HG02642 (cell line): ENCODE data around the gene CD93.

Source experiments
- ATAC-seq: cut with Tn5 transposase; IDR thresholded peaks from one replicate; pipeline ENCODE4 v1.9.1; 2021; ENCODE audit warnings: mild to moderate bottlenecking; ENCODE audit not compliant: unreplicated experiment, poor library complexity

CD93 gene

DNA sequence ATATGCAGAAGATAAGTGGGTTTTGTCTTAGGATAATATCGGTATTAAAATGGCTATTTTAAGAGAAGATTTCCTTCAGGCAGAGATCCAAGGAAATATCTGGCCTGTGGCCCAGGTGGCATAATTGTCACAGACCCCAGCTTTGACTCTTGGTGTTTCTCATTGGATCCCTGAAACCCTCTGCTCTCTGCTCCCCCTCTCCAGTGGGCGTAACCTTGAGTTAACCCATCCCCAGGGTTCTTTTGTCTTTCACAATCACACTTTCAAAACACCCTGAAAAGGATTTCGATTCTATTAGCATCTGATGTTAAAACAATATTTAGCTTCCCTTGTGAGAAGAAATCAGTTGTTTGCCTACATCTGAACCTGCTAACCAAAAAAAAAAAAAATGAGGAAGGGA, 43.9 kb downstream of the CD93 start:
- no peak for ATAC-seq

DNA sequence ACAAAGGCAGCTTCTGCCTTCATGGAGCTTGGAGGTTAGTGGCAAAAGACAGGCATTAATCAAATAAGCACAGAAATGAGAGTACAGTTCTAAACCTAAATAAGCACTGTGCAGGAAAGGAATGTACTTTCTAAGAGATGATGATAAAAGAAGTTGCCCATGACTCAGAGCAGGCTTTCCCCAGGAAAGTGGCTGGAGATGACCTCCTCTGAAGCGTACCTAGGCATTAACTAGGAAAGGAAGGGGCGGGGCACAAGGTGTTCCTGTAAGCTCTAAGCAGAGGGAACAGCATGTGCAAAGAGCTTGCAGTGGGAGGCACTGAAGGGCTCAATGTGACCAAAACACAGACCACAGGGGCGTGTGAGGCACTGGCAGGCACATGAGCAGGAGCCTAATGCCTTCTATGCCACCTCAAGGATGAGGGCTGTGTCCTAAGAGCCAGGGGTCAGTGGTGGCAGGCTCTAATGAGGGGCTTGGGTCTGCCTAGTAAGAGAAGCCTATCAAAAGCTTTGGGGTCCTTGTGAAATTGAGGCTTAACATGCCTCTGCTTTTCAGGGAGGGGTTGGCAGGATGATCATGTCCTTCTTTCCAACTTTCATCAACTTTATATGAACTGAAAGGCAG, 46.1 kb downstream of the CD93 start:
- ATAC-seq: no peak

DNA sequence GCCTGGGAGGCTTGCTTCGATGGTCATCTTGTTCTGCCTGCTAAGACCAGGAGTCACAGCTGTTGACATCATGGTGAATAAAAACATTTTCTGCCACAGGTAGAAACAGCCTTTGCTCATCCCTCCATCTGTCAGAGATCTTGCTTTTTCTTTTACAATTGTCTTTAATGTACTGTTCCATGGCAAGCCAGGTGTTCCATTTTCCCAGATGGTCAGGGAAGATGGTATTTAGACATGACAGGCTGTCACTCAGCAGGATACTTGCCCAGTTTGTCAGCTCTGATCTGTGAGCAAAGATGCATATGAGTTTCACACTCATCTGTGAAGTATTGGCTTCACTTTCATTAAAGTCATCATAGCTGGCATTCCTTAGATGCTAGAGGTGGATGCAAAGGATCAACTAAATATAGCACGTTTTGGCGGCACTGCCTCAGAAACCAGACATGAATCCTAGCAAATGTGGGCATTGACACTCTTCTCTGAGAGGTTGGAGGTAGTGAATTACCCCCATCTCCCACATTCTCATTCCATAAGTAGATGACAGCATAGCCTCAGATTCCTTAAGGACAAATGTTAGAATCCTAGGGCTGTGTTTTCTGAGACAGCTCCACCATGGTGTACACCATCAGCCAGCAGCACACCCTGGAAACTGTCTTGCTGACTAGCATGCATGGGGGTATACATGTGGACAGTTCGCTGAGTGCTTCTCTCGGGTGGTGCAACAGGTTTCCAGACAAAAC, 46.8 kb downstream of the CD93 start:
- no peak for ATAC-seq

DNA sequence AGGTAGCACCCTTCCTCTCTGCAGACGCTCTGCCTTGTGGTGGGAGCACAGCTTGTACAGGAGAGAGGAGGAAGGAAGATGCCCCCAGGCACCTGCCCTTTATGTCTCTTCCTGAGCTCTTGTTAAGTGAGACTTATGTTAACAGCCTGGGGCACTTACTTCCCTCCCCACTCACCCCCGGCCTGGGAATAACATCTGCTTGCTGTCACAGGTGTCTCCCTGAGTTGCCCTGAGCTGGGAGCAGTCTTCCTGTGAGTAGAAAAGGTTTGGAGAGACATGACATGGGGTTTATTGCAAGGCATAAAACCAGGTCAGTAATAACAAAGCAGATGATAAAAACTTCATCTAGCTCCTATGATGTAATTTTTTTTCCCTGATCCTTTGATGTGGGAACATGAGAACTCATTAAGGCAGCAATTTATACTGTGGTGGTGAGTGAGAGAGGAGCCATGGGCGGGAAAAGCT, 49.1 kb downstream of the CD93 start:
- no peak for ATAC-seq

DNA sequence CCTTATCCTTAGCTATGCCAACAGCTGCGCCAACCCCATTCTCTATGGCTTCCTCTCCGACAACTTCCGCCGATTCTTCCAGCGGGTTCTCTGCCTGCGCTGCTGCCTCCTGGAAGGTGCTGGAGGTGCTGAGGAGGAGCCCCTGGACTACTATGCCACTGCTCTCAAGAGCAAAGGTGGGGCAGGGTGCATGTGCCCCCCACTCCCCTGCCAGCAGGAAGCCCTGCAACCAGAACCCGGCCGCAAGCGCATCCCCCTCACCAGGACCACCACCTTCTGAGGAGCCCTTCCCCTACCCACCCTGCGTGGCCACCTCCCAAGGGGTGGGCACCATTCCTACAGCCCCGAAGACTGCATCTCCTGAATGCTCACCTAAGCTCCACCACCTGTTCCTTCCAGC, 49.8 kb downstream of the CD93 start:
- no peak for ATAC-seq

DNA sequence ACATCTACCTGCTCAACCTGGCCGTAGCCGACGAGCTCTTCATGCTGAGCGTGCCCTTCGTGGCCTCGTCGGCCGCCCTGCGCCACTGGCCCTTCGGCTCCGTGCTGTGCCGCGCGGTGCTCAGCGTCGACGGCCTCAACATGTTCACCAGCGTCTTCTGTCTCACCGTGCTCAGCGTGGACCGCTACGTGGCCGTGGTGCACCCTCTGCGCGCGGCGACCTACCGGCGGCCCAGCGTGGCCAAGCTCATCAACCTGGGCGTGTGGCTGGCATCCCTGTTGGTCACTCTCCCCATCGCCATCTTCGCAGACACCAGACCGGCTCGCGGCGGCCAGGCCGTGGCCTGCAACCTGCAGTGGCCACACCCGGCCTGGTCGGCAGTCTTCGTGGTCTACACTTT, 50.4 kb downstream of the CD93 start:
- ATAC-seq: no peak

DNA sequence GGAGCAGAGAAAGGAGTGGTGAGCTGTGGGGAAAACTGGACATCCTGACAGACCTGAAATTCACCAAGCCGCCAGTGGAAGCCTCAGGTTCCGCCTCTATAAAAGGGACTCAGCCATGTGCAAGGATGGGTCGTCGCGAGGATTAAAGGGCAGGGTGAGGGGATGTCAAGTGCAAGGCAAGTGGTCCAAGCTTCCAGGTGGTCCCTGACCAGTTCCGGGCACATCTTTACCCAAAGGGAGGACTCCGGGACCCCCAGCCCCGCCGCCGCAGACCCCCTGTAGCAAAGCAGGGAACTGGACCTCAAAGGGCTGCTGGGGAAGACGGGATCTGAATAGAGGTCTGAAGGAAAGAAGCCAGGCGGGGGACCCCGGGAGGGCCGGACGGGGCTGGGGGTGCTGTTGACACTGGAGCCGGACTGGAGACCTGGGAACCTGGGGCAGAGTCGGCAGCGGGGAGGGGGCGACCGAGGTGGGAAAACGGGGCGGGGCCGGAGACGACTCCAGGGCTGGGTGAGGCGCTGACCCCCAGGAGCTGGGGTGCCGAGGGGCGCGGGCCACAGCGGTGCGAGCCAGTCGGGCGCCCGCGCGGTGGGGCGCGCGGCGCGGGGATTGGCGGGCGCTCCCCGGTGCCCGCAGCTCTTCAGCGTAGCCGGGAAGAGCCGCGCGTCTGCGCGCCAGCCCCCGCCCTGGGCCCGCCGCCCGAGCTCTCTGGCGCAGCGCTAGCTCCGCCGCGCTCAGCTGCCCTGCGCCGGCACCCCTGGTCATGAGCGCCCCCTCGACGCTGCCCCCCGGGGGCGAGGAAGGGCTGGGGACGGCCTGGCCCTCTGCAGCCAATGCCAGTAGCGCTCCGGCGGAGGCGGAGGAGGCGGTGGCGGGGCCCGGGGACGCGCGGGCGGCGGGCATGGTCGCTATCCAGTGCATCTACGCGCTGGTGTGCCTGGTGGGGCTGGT, 51.1 kb downstream of the CD93 start, which contains the start of gene SSTR4:
Gene SSTR4 (plus strand): TSS at position 592 of the 951 bp plus-strand sequence. CDS start 172 bp downstream, at position 764.
- ATAC-seq: no peak

DNA sequence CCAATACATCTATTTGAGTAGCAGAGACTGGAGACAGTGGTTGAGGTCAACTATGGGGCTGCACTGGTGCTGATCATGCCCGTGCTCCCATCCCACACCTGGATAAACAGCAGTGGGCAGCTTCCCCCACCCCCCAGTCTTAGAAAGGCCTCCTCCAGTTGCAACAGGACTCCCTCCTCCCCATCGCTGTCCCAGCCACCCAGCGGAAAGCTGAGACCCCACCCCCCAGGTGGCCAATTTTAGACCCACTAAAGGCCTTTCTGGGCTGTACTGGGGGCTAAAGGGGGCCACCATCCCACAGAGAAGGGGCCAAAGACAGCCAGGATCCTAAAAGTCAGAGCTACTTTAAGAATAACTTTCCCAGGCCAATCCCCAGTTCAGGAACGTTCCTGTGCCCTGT, 52.2 kb downstream of the CD93 start:
- ATAC-seq: no peak

DNA sequence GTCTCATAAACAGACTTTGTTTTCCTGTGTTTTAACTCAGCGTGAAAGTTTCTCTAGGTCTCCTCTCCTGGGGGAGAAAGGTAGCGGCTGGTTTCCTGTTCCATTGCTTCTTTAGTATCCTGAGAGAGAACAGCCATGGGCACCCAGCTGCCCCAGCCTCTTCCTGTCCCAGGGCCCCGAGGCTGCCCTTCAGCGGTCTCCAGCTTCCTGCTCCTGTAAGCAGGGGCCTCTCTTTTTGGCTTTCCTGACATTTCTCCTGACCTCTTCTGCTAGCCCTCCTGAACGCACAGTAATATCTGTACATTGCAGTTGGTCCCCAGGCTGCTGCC, 53.4 kb downstream of the CD93 start:
- no peak for ATAC-seq

DNA sequence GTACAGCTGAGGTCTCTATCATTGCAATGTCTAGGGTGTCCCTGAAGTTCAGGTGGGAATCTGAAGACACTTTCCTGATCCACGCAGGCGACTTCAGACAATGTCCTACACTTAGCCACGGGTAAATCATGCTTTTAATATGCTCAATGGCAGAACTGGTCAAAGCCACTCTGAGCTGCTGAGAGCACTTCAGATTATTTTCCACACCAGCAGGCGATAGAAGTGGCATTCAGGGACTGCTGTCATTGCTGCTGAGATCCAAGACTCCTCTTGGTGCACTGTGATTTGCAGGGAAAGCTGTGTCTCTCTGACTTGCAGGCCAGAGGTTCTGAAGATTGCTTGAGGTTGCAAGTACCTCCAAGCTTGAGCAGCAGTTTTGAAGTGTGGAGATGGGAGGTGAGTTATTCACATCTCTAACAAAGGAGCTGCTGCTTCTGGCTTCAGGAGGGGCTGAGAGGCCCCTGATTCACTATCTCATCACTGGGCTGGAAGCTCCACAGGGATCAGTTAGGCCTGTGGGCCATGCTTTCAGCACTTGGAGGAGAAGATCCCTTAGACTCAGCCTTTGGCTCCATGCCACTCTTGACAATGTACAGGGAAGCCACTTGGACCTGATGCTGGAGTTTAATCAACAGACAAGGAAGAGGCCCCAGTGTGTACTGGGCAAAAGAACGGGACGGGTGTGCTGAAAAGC, 53.9 kb downstream of the CD93 start:
- no peak for ATAC-seq

DNA sequence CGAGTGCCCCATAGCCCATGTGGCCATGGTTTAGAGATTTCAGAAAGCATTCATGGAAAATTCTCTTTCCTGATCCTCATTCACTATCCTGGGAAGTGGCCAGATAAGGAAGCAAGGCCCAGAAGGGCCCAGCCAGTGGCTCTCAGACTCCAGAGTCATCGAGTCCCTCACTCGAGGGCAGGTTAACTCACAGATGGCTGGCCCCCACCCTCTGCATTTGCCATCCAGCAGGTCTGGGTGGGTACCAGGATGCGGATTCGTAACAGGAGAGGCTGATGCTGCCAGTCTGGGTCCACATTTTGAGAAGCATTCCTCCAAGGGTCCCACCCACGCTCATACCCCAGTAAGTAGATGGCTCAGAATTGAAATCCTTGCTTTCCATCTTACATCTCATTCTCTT, 54.8 kb downstream of the CD93 start:
- no peak for ATAC-seq
